NCI-H82 (cell line): ENCODE data around the gene PC.
A peak's percentile ranks its signal among the peaks of the same experiment; 100 is the strongest.

Experiments
- DNase-seq: peaks from one replicate; lab custom pipeline; 2025; lab: John Stamatoyannopoulos, UW

The PC gene

GRCh38 chr11:66909181-66909580, 49.0 kb downstream of the PC start:
- DNase-seq = no peak

GRCh38 chr11:66907751-66908630, 50.2 kb downstream of the PC start:
- no peak for DNase-seq

DNA sequence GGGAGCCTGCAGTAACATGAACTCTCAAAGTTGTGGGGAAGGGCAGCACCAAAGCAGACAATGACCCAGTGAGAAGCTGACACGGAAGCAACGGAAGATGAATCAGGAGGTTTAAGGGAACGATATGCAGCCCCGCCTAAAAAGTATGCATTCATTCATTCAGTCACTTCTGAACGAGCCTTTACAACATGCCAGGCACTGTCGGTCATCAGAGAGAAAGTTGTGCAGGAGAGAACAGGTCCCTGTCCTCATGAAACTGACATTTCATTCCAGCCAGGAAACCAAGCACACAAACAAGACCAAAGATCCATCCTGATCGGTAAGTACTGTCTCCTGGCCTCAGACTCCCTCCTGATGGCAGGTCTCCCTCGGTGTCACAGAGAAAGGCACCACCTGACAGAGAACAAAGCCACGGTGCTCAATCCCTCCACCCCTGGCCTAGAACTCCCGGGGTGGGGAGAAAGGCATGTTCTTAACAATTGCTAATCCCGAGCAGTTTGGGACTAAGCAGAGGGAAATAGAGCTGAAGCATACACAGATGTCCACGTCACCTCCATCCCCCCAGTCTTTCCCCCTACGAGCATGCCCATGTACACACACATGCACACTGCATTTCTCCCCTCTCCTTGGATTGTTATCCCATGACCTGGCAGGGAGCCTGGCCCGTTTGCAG, 52.0 kb downstream of the PC start:
- DNase-seq = no peak

GRCh38 chr11:66905631-66906030, 52.6 kb downstream of the PC start:
- DNase-seq = no peak

GRCh38 chr11:66904981-66905521, 53.1 kb downstream of the PC start:
- no peak for DNase-seq

GRCh38 chr11:66904561-66904960, 53.6 kb downstream of the PC start:
- no peak for DNase-seq

DNA sequence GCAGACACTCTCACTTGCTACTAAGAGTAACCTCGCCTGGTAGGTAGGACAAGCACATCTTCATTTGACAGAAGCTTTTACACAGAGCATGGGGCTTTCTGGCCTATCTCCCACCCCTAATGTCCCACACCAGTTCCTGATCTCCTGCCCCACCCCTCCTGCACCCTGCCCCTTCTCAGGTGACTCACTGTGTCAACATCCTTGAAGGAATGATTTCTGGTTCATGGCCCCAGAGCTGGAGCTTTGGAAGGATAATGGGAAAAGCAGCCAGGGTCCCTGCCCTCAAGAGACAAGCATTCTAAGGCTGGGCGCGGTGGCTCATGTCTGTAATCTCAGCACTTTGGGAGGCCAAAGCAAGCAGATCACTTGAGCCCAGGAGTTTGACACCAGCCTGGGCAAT, 54.1 kb downstream of the PC start:
- DNase-seq = no peak

GRCh38 chr11:66902486-66903177, 55.6 kb downstream of the PC start:
- DNase-seq = no peak

- DNase-seq = no peak
These were observed 56.2 kb downstream of the PC start for GRCh38 chr11:66901964-66902390.

DNA sequence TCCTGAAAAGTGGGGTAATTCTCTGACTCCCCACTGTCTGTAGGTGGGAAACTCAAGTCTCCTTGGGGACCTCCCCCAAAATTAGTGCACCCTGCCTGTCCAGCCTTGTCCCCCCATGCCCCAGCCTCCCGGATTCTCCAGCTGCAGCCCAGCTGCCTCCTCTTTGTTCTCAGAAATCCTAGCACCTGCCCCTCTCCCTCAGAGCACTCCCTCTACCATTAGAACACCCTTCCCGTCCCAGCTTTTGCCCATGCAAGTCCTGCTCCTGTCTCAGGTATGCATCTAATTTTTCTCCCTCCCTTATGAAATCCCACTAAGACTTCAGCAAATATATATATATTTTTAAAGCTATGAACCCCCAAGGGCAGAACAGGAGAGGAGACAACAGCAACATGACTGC, 64.0 kb downstream of the PC start:
- peak; percentile 28 for DNase-seq

DNA sequence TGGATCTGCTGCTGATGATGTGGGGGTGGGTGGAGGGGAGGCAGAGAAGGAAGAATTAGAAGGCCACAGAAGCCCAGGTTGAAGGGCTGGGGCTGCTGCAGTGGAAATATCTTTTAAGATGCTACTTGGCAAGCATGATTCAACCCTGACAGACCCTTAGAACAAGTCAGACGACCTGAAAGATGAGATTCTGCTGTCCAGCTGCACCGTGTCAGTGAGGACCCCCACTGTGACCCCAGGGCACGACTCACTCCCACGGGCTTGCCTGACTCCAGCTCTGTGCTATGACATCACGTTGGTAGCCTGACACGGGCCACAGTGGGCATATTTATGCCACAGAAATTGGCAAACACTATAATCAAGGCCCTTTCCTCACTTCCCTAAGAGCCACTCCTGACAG, 65.3 kb downstream of the PC start:
- DNase-seq = no peak

- no peak for DNase-seq
These were observed 66.1 kb downstream of the PC start for GRCh38 chr11:66891851-66892660.

- peak; percentile 86 for DNase-seq
These were observed 68.2 kb downstream of the PC start for GRCh38 chr11:66889960-66890359.

DNA sequence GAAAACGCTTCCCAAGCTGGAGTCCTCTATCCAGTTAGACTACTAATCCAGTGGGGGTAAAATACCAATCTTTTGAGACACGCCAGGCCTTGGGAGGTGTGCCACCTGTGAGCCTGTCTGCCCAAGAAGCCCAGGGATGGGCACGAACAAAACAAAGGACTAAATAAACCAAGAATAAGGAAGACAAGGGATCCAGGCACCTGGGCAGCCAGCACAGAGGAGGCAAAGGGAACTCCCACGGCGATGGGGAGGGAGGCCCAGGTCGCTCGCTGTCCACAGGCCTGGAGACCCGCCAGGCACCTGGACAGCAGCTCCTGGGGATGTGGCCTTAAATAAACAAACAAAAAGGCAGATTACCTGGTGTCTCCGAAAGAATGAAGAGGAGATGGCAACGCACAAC, 69.9 kb downstream of the PC start:
- no peak for DNase-seq

DNA sequence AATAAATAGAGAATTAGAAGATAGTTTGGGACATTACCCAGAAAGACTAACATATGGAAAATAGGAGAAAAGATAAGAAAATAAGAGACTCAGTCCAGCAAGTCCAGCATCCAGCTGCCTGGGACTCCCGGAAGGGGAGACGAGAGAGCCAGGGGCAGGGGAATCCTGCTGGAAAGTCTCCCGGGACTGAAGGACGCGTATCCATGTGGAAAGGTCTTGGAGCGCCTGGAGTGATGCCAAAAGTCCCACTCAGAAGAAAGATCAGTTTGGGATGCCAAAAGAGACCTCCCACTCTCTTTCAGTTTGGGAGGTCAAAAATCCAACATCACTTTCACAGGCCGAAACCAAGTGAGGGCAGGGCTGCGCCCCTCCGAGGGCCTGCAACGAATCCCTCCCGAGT, 70.7 kb downstream of the PC start:
- no peak for DNase-seq

DNA sequence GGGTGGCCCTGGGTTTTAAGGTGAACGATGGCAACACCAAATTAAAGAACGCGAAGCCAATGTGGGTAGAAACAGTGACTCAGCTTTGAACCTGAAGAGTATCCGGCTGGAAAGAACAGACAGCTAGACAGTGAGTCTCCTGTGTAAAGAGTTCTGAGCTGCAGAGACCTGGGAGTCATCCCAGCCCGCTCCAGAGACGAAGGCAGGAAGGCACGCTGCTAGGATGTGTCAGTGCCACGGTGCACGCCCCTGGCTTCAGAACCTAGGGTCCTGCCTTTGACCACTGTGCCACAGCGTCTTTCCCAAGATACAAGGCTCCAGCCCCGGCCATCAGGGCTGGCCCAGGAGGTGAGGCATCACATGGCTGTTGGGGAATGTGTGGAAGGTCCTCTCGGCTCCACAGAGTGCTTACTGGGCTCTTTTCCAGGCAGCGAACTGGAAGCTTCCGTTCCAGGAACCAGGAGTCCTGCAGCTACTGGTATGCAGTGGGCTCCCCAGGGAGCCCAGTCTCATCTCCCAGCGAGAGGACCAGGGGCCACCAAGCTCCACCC, 71.4 kb downstream of the PC start:
- no peak for DNase-seq

DNA sequence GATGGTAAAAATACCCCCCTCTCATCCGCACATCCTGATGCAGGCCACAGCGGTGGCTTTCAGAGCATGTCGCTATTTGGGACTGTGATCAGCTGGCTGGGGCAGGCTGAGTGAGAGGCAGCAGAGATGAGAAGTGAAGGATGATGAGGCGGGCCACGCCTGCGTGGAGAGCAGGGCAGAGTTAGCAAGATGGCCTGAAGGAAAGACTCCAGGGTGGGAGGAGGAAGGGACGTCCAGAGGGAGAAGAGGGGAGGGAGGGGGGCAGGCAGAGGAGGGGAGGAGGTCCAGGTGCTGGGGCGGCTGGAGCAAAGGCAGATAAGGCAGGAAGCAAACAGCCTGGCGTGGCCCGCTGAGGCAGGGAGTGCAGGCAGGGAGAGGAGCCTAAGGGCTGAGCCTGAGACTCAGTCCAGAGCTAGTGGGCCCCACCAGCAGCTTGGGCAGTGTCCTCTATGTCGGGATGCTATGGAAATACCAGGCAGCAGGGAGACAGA, 72.2 kb downstream of the PC start:
- no peak for DNase-seq

GRCh38 chr11:66885469-66885868, 72.7 kb downstream of the PC start:
- DNase-seq = no peak

- DNase-seq = no peak
These were observed 73.7 kb downstream of the PC start for GRCh38 chr11:66884443-66884842.

- DNase-seq = peak; percentile 82
These were observed 74.9 kb downstream of the PC start for GRCh38 chr11:66883016-66883965.
